GM08714 (cell line): ENCODE data around the gene DNAJC1.
"Not testable (repeated sequence)": the region's sequence is repeated elsewhere in the genome, so short reads cannot be mapped to it uniquely, and the experiment has no call there.

Experiments
- H3K4me3 ChIP-seq: fragments of 200-500 bp; sonication (Bioruptor generic); 2 replicates; pipeline ENCODE4 v1.5.1; 2014; ENCODE audit warnings: mild to moderate bottlenecking, low read length, inconsistent platforms
- ZNF274 ChIP-seq: IDR thresholded peaks from 2 replicates; pipeline ENCODE4 v1.6.1; 2012; ENCODE audit warnings: mild to moderate bottlenecking, low read depth, low read length

Gene DNAJC1

GRCh38 chr10:21726601-21727225 is 276.8 kb downstream of the DNAJC1 start:
- H3K4me3 ChIP-seq = no peak overlapping the region
- TF ChIP-seq ZNF274 = no peak

DNA sequence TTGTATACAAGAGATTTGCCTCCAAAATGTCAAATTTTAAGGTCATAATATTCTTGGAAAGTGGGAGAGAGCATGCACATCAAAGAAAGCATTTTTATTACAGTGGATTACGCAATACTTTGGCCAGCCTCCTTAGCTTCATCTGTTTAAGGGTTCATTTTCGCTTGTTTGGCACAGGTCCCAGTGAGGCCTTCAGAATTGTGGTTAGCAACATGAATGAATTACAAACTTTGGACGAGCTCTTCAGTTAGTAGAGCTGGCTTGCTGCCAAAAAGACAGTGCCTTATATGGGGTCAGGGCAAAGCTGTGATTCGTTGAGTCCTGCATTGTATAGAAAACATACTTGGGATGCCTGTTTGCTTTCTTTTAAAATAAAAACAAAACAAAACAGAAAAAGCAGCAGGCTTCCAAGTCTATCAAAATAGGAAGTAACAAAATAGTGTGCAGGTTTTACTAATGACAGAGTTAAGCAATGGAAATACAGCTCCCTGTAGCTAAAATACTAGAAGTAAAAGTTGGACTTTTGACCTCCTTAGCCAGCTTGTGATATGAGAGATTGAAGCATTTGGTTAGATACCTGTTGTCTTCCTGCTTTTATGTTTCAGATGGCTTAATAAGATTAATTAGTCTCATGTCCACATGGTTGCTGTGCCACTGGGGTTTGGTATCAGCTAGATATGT is 278.7 kb downstream of the DNAJC1 start:
- no peak for TF ChIP-seq ZNF274
- no peak overlapping the region for H3K4me3 ChIP-seq

DNA sequence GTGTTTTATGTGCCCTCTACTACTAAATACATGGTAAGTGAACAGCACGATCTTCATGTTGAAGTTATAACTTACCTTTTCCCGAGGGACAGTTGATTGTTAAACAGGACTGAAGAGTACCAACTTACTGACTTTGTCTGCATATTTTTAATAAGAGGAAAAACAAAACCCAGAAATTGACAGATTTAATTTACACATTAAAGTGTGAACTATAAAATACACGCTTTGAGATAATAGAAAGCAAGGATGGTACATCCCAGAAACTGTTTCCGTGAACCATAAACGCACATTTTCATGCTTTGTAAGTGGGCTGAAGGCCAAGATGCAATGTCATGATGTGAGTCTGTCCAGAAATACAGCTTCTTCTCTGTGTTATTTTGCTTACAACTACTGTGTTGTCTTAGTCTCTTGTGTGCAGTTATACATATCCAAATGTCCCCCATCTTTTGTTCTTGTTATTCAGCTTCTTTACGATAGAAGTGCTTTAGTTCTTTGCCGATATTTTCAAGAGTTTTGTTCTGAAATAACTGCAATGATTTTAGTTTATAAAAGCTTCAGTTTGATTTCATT is 279.4 kb downstream of the DNAJC1 start:
- no peak for TF ChIP-seq ZNF274
- H3K4me3 ChIP-seq = no peak overlapping the region

- H3K4me3 ChIP-seq = no peak overlapping the region
- TF ChIP-seq ZNF274 = no peak
These were observed 281.3 kb downstream of the DNAJC1 start for GRCh38 chr10:21722209-21722608.

- TF ChIP-seq ZNF274 = no peak
These were observed 282.4 kb downstream of the DNAJC1 start for GRCh38 chr10:21721000-21721665.

GRCh38 chr10:21720090-21720489 is 283.4 kb downstream of the DNAJC1 start:
- no peak overlapping the region for H3K4me3 ChIP-seq
- TF ChIP-seq ZNF274 = no peak

More at GRCh38 chr10:21721000-21721665, 282.4 kb downstream of the DNAJC1 start:
- H3K4me3 ChIP-seq = no peak overlapping the region

- no peak for TF ChIP-seq ZNF274
- H3K4me3 ChIP-seq = no peak overlapping the region
These were observed 284.0 kb downstream of the DNAJC1 start for GRCh38 chr10:21719502-21719901.

DNA sequence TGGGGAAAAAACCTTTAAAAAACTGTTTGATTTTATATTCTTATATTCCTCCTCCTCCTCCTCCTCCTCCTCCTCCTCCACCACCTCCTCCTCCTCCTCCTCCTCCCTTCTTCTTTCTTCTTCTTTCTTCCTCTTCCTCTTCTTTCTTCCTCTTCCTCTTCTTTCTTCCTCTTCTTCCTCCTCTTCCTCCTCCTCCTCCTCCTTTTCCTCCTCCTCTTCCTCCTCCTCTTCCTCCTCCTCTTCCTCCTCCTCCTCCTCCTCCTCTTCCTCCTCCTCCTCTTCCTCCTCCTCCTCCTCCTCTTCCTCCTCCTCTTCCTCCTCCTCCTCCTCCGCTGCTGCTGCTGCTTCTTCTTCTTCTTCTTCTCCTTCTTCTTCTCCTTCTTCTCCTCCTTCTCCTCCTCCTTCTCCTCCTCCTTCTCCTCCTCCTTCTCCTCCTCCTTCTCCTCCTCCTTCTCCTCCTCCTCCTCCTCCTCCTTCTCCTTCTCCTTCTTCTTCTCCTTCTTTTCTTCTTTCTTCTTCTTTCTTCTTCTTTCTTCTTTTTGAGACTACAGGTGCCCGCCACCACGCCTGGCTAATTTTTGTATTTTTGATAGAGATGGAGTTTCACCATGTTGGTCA is 286.0 kb downstream of the DNAJC1 start:
- not testable (repeated sequence) for H3K4me3 ChIP-seq

DNA sequence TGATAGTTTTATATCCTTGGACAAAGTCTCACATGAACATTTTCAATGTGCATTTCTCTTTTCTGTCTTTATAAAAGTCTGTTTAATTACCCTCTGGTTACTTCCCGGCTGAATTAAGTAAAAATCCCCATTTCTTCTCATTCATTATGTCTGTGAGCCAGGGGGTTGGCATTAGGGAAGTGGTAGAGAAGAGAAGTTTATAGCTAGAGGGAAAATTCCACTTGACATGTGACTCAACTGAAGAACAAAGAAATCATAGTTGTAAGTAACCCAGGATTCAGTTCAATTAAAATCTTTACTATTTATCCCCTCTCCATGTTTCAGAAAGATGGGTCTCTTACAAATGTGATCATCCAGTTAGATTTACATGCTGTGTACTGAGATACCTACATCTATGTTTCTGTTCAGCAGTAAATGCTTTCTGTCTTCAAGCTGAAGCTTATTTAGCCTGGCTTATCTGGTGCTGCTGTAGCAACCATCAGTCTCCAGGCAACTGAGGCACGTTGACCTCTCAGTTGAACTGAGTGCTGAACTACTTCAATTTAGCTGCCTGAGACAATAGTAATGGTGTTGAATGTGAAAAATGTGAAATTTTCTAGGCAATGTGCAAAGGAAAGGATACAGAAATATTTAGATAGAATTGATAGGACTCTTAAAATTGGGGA is 287.9 kb downstream of the DNAJC1 start:
- no peak overlapping the region for H3K4me3 ChIP-seq
- TF ChIP-seq ZNF274 = no peak

DNA sequence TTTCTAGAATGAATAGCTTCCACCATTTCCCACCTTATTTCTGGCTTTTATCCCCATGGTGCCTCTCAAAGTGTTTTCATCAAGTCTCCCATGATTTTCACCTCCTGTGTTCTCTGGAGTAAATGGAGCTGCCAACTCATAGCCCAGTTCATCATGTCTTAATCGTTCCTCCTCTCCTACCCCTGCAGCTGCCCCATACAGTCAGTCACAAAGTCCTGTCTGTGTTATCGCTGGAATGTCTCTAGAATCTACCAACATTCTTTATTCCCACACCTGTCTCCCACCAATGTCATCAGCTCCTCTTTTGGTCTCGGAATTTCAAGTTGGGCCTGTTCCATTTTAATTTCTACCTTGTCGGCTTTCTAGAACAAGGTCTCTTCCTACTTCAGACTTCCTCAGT is 290.6 kb downstream of the DNAJC1 start:
- no peak overlapping the region for H3K4me3 ChIP-seq
- no peak for TF ChIP-seq ZNF274

GRCh38 chr10:21707498-21707897 is 296.0 kb downstream of the DNAJC1 start:
- H3K4me3 ChIP-seq = no peak overlapping the region
- TF ChIP-seq ZNF274 = no peak
